GM12878 (cell line): Measurements from ENCODE around the gene CLCNKB. TPM values are rescaled to one million over a fixed set of nuclear protein-coding genes. Genes with fewer than 3 reads are reported as not detected.

Experiments used
- ATAC-seq: fragments of 200-7000 bp; cut with Tn5 transposase; 3 replicates; pipeline ENCODE4 v1.9.1; 2020; ENCODE audit warnings: mild to moderate bottlenecking, moderate library complexity
- BruUV-seq: library from RNA; stranded (reverse); fragments of 400-500 nt; replicated peaks from 2 replicates; lab custom pipeline; 2021; lab: Mats Ljungman, UMichigan
- CTCF ChIA-PET: fragments of 300-600 bp; sonication (Branson Sonifier 250); formaldehyde crosslinking; extraction: SDS; loops from one replicate; lab custom pipeline; 2021; ENCODE audit warnings: inconsistent platforms; lab: Yijun Ruan, JAX
- POLR2A ChIA-PET: fragments of 350-600 bp; formaldehyde crosslinking; extraction: SDS; loops from one replicate; lab custom pipeline; 2021; ENCODE audit warnings: inconsistent platforms; lab: Charles Lee
- RAD21 ChIA-PET: fragments of 300-600 bp; sonication (Branson Sonifier 250); formaldehyde crosslinking; loops from one replicate; lab custom pipeline; 2023; ENCODE audit warnings: antibody characterized with exemption; ENCODE audit not compliant: unreplicated experiment; lab: Charles Lee
- SMC1A ChIA-PET: fragments of 300-600 bp; sonication (Branson Sonifier 250); formaldehyde crosslinking; loops from one replicate; lab custom pipeline; 2023; ENCODE audit not compliant: unreplicated experiment, uncharacterized antibody; lab: Charles Lee
- DNase-seq: peaks from one replicate; pipeline ENCODE4 v3.0.0-alpha.2; 2011; ENCODE audit warnings: low read depth, low spot score
- FAIRE-seq: peaks from 3 replicates; lab custom pipeline; 2011; peaks lifted over from hg19 to GRCh38; lab: Jason Lieb, UNC
- H2AFZ ChIP-seq: 2 replicates; pipeline ENCODE4 v1.6.0; 2011; ENCODE audit warnings: low read depth, low read length, control low read depth; ENCODE audit not compliant: control insufficient read depth
- H3K27ac ChIP-seq: 2 replicates; pipeline ENCODE4 v1.5.1; 2011; ENCODE audit warnings: control low read depth; ENCODE audit not compliant: control insufficient read depth, insufficient read depth
- H3K27me3 ChIP-seq, 2 experiments: replicated peaks in 1 of 2; 2 replicates each; pipeline versions ENCODE4 v1.6.0 to v1.6.1; 2011; ENCODE audit warnings: low read length in 1 of 2; ENCODE audit not compliant: control insufficient read depth in 2 of 2, insufficient read depth in 2 of 2
- H3K36me3 ChIP-seq, 2 experiments: 2 replicates each; pipeline ENCODE4 v1.5.1; 2011; ENCODE audit warnings: low read length in 1 of 2; ENCODE audit not compliant: control insufficient read depth in 2 of 2, insufficient read depth in 2 of 2
- H3K4me1 ChIP-seq: 2 replicates; pipeline ENCODE4 v1.6.1; 2011; ENCODE audit warnings: mild to moderate bottlenecking, low read length, moderate library complexity, mixed read lengths; ENCODE audit not compliant: control insufficient read depth, insufficient read depth
- H3K4me2 ChIP-seq: 2 replicates; pipeline ENCODE4 v1.6.0; 2011; ENCODE audit warnings: control low read depth; ENCODE audit not compliant: control insufficient read depth, insufficient read depth
- H3K4me3 ChIP-seq: fragments of 200-600 bp; sonication (generic); 2 replicates; pipeline ENCODE4 v1.5.1; 2016
- H3K79me2 ChIP-seq: 2 replicates; pipeline ENCODE4 v1.6.0; 2011; ENCODE audit warnings: low read length; ENCODE audit not compliant: control insufficient read depth, insufficient read depth
- H3K9ac ChIP-seq: 2 replicates; pipeline ENCODE4 v1.8.0; 2011; ENCODE audit warnings: low read length, control low read depth, mixed read lengths; ENCODE audit not compliant: control insufficient read depth, insufficient read depth
- H3K9me3 ChIP-seq: replicated peaks from 3 replicates; pipeline ENCODE4 v1.5.1; 2011; ENCODE audit warnings: mild to moderate bottlenecking, low read length; ENCODE audit not compliant: control insufficient read depth, insufficient read depth
- H4K20me1 ChIP-seq: 2 replicates; pipeline ENCODE4 v1.6.0; 2011; ENCODE audit not compliant: control insufficient read depth, insufficient read depth
- BRCA1 ChIP-seq: IDR thresholded peaks from 2 replicates; pipeline ENCODE4 v1.6.1; 2011; ENCODE audit warnings: low read depth, low read length, improper control_type of control experiment
- FOS ChIP-seq: IDR thresholded peaks from 3 replicates; pipeline ENCODE4 v1.6.1; 2011; ENCODE audit warnings: borderline replicate concordance; ENCODE audit not compliant: insufficient read length; ENCODE audit errors: extremely low read depth
- KAT2A ChIP-seq: conservative IDR thresholded peaks from 2 replicates; pipeline ENCODE4 v1.6.1; 2011; ENCODE audit warnings: low read depth, low read length; ENCODE audit not compliant: control insufficient read depth
- MYC ChIP-seq: IDR thresholded peaks from 2 replicates; pipeline ENCODE4 v1.6.1; 2011; ENCODE audit warnings: mild to moderate bottlenecking, low read length, moderate library complexity, inconsistent platforms; ENCODE audit not compliant: insufficient read depth, insufficient replicate concordance, insufficient read length, severe bottlenecking
- PBX3 ChIP-seq: IDR thresholded peaks from 2 replicates; pipeline ENCODE4 v1.6.1; 2011; ENCODE audit warnings: mild to moderate bottlenecking, low read depth, low read length, moderate library complexity; ENCODE audit not compliant: insufficient replicate concordance
- RUNX3 ChIP-seq: IDR thresholded peaks from 2 replicates; pipeline ENCODE4 v1.6.1; 2012; ENCODE audit warnings: low read length, inconsistent platforms
- SIN3A ChIP-seq: IDR thresholded peaks from 2 replicates; pipeline ENCODE4 v1.6.1; 2012; ENCODE audit warnings: low read depth, low read length, improper control_type of control experiment
- ZBTB40 ChIP-seq: fragments of 450-650 bp; IDR thresholded peaks from 2 replicates; pipeline ENCODE4 v1.6.1; 2016; ENCODE audit warnings: mild to moderate bottlenecking, moderate library complexity, borderline replicate concordance
- WGBS: methylation state at CpG from one replicate; pipeline ENCODE4 v1.1.6; 2016; ENCODE audit warnings: low lambda C conversion rate; ENCODE audit not compliant: insufficient replicate concordance, insufficient coverage; ENCODE audit errors: missing lambda C conversion rate; 5-methylcytosine and 5-hydroxymethylcytosine counted together
- in situ Hi-C: fragments of 300-500 bp; cut with MboI; formaldehyde crosslinking; loops from 9 replicates; pipeline ENCODE4 v1.14.3; 2018; ENCODE audit warnings: mixed read lengths
- intact Hi-C: fragments of 100-400 bp; cut with micrococcal nuclease; formaldehyde crosslinking; loops from one replicate; pipeline ENCODE4 v1.14.2; 2022; ENCODE audit not compliant: unreplicated experiment
- polyA plus RNA-seq, 11 experiments: library from polyadenylated mRNA; depleted of rRNA in 4 of 11; unstranded in 6 of 11; stranded (reverse) in 5 of 11; fragments of >200 nt; fragmentation: Nextera tagmentation in 4 of 11; fragmentation: Illumina TruSeq in 1 of 11; extraction: Ambion mirVana in 4 of 11; extraction: Trizol in 1 of 11; gene quantifications; 1 replicate in 1 of 11; 2 replicates in 10 of 11; pipeline versions ENCODE4 v1.2.1 to v1.2.3, GENCODE V29; 2011 to 2016; ENCODE audit warnings: inconsistent platforms in 2 of 11, missing spikeins in 2 of 11, low read depth in 1 of 11
- total RNA-seq, 4 experiments: library from RNA; depleted of rRNA in 3 of 4; stranded (reverse); fragments of >200 nt in 3 of 4; fragmentation: Illumina TruSeq in 1 of 4; extraction: Trizol in 1 of 4; gene quantifications; 2 replicates each; pipeline versions ENCODE4 v1.2.1 to v1.2.3, GENCODE V29; 2013 to 2021

The CLCNKB gene
- total and polyA plus RNA-seq, 10 of the 15 experiments (the other 5 are each of a cell fraction or from before 2014, with no cell fraction given): 0.05 TPM; not detected in 9

- Histone ChIP-seq H3K4me2 (no peak overlapping the region), H3K4me3 (no peak overlapping the region)
- intact Hi-C loops: no loop called here
- in situ Hi-C loops: no loop called here
- TF ChIP-seq KAT2A (no peak), ZBTB40 (no peak), SIN3A (no peak), FOS (no peak), MYC (no peak), PBX3 (no peak), RUNX3 (no peak), BRCA1 (no peak)
- TF ChIP-seq, all 136 proteins: peak for 0
- ChIA-PET CTCF (interaction anchor here (1.0 to 2.8 kb wide), 5 partner anchors 20 to 240 kb away, joined by 3 to 37 read pairs (median 3); no protein-coding TSS in a partner anchor), SMC1A (interaction anchor here (0.6 to 3.6 kb wide), 3 partner anchors 21 to 67 kb away, joined by 3 to 17 read pairs (median 11); no protein-coding TSS in a partner anchor), RAD21 (interaction anchor here (0.8 to 2.5 kb wide), 4 partner anchors 8 to 237 kb away, joined by 3 to 26 read pairs (median 4); no protein-coding TSS in a partner anchor), POLR2A (interaction anchor here (0.6 kb wide), 1 partner anchor 18 kb away, joined by 3 read pairs; no protein-coding TSS in a partner anchor)
- 5% methylated on average over 8 of the region's 8 CpGs for WGBS
- Histone ChIP-seq H2AFZ (no peak overlapping the region), H3K9me3 (no peaks in the 10 kb centered on the region), H3K4me1 (no peaks in the 10 kb centered on the region), H4K20me1 (no peaks in the 10 kb centered on the region), H3K27ac (no peak overlapping the region), H3K27me3 (no peaks in the 10 kb centered on the region), H3K79me2 (no peaks in the 10 kb centered on the region), H3K36me3 (no peaks in the 10 kb centered on the region), H3K9ac (no peak overlapping the region)
- BruUV-seq: no TSS peak
- FAIRE-seq: no peak
- DNase-seq: no peak
- ATAC-seq: no peak
These were observed 12.0 kb upstream of the CLCNKB start for GRCh38 chr1:16031551-16031950.
